Calu3 (cell line): ENCODE results near the gene SIRPG. TPM values are rescaled to one million over a fixed set of nuclear protein-coding genes. Genes with fewer than 3 reads are reported as not detected.

Source experiments
- BruUV-seq: library from RNA; stranded (reverse); fragments of 400-500 nt; replicated peaks from 2 replicates; lab custom pipeline; 2021; lab: Mats Ljungman, UMichigan
- CTCF ChIA-PET: fragments of 300-600 bp; sonication (Branson Sonifier 250); formaldehyde crosslinking; loops from one replicate; lab custom pipeline; 2022; ENCODE audit warnings: antibody characterized with exemption; lab: Charles Lee
- DNase-seq: peaks from one replicate; pipeline ENCODE4 v3.0.0; 2022
- H3K27ac Mint-ChIP-seq: one replicate; pipeline ENCODE4 v1.8.0; 2022; ENCODE audit warnings: mixed read lengths; ENCODE audit not compliant: unreplicated experiment
- H3K27me3 Mint-ChIP-seq: one replicate; pipeline ENCODE4 v1.8.0; 2022; ENCODE audit warnings: mixed read lengths; ENCODE audit not compliant: unreplicated experiment
- H3K36me3 Mint-ChIP-seq: one replicate; pipeline ENCODE4 v1.8.0; 2022; ENCODE audit warnings: mild to moderate bottlenecking, moderate library complexity, mixed read lengths; ENCODE audit not compliant: insufficient read depth, unreplicated experiment
- H3K4me1 Mint-ChIP-seq: one replicate; pipeline ENCODE4 v1.8.0; 2022; ENCODE audit warnings: mild to moderate bottlenecking, low read depth, mixed read lengths; ENCODE audit not compliant: unreplicated experiment
- H3K4me3 Mint-ChIP-seq: one replicate; pipeline ENCODE4 v1.8.0; 2022; ENCODE audit warnings: mild to moderate bottlenecking, low read depth, moderate library complexity, mixed read lengths; ENCODE audit not compliant: unreplicated experiment
- H3K9me3 Mint-ChIP-seq: one replicate; pipeline ENCODE4 v1.8.0; 2022; ENCODE audit warnings: low read depth, mixed read lengths; ENCODE audit not compliant: unreplicated experiment
- CTCF ChIP-seq: fragments of 200-600 bp; IDR thresholded peaks from one replicate; pipeline ENCODE4 v1.8.0; 2022; ENCODE audit warnings: antibody characterized with exemption; ENCODE audit not compliant: unreplicated experiment
- intact Hi-C: fragments of 100-400 bp; cut with micrococcal nuclease; formaldehyde crosslinking; loops from one replicate; pipeline ENCODE4 v1.10.0; 2022; ENCODE audit not compliant: unreplicated experiment
- total RNA-seq: library from RNA; stranded (reverse); gene quantifications from 2 replicates; pipeline ENCODE4 v1.2.3, GENCODE V29; 2022

Gene SIRPG
- total RNA-seq, 1 experiment from 2014 or later: not detected

- H3K27me3 Mint-ChIP-seq: no peaks in the 10 kb centered on the region
- no peak for DNase-seq
- TF ChIP-seq CTCF: no peak
- H3K9me3 Mint-ChIP-seq: no peaks in the 10 kb centered on the region
- no TSS peak for BruUV-seq
- no peak overlapping the region for H3K4me3 Mint-ChIP-seq
- intact Hi-C loops: no loop called here
- H3K4me1 Mint-ChIP-seq: no peaks in the 10 kb centered on the region
- no peaks in the 10 kb centered on the region for H3K36me3 Mint-ChIP-seq
- no peak overlapping the region for H3K27ac Mint-ChIP-seq
- CTCF ChIA-PET: no interaction called here
These were observed 56.8 kb downstream of the SIRPG start for GRCh38 chr20:1600736-1601135.

- no peaks in the 10 kb centered on the region for H3K9me3 Mint-ChIP-seq
- intact Hi-C loops: no loop called here
- CTCF ChIA-PET: no interaction called here
- H3K4me1 Mint-ChIP-seq: no peaks in the 10 kb centered on the region
- DNase-seq: no peak
- no peak overlapping the region for H3K27ac Mint-ChIP-seq
- no peaks in the 10 kb centered on the region for H3K36me3 Mint-ChIP-seq
- H3K4me3 Mint-ChIP-seq: no peak overlapping the region
- no peaks in the 10 kb centered on the region for H3K27me3 Mint-ChIP-seq
- no peak for TF ChIP-seq CTCF
- BruUV-seq: no TSS peak
These were observed 62.2 kb downstream of the SIRPG start for GRCh38 chr20:1595333-1595732.

- intact Hi-C loops: no loop called here
- CTCF ChIA-PET: no interaction called here
- no peak for TF ChIP-seq CTCF
- Mint-ChIP-seq H3K4me3 (no peak overlapping the region), H3K27me3 (no peaks in the 10 kb centered on the region), H3K36me3 (no peaks in the 10 kb centered on the region), H3K4me1 (no peaks in the 10 kb centered on the region), H3K27ac (no peak overlapping the region), H3K9me3 (no peaks in the 10 kb centered on the region)
- DNase-seq: no peak
- no TSS peak for BruUV-seq
These were observed 68.8 kb downstream of the SIRPG start for GRCh38 chr20:1588533-1589460.

- no TSS peak for BruUV-seq
- intact Hi-C loops: no loop called here
- H3K9me3 Mint-ChIP-seq: no peaks in the 10 kb centered on the region
- H3K4me3 Mint-ChIP-seq: no peak overlapping the region
- no peaks in the 10 kb centered on the region for H3K27me3 Mint-ChIP-seq
- no peak overlapping the region for H3K27ac Mint-ChIP-seq
- no peak for DNase-seq
- CTCF ChIA-PET: no interaction called here
- no peaks in the 10 kb centered on the region for H3K36me3 Mint-ChIP-seq
- no peak for TF ChIP-seq CTCF
- H3K4me1 Mint-ChIP-seq: no peaks in the 10 kb centered on the region
These were observed 69.6 kb downstream of the SIRPG start for GRCh38 chr20:1587781-1588532.
